K562 treated with DMSO at 1 percent for 48 hours (cell line): Measurements from ENCODE around the gene PARK7. TPM values are rescaled to one million over a fixed set of nuclear protein-coding genes. Genes with fewer than 3 reads are reported as not detected.

ENCODE experiments used
- total RNA-seq: library from RNA; unstranded; fragments of 300-600 nt; gene quantifications from 2 replicates; pipeline ENCODE4 v1.2.3, GENCODE V29; 2022; ENCODE audit warnings: low replicate concordance; ENCODE audit errors: extremely low read depth

Gene PARK7
- not detected in 2 replicates for total RNA-seq

GRCh38 chr1:7961216-7962013 is at the start of gene PARK7:
Gene PARK7 (plus strand): TSS chr1:7961711. CDS start chr1:7962786, 1,075 bp downstream.

GRCh38 chr1:7940745-7941436 is 20.6 kb upstream of the PARK7 start, which contains the start of gene TNFRSF9:
Gene TNFRSF9 (minus strand): TSS chr1:7940839. CDS start chr1:7939994, 845 bp downstream.

GRCh38 chr1:8026153-8026975 is 64.9 kb downstream of the PARK7 start, which contains the start of gene ERRFI1:
Gene ERRFI1 (minus strand): TSS chr1:8026309. CDS start chr1:8015619, 10,690 bp downstream.

Other genes starting within 250 kb of the PARK7 start
- not detected in 2 replicates for gene VAMP3, start 190.4 kb upstream of the PARK7 start, total RNA-seq
- gene PER3, start 177.4 kb upstream of the PARK7 start, total RNA-seq = not detected in 2 replicates
- not detected in 2 replicates for gene UTS2, start 108.6 kb upstream of the PARK7 start, total RNA-seq
- gene TNFRSF9, start 20.9 kb upstream of the PARK7 start, total RNA-seq = not detected in 2 replicates
- gene ERRFI1, start 64.6 kb downstream of the PARK7 start, total RNA-seq = not detected in 2 replicates